MM.1S (cell line): ENCODE results near the gene TM9SF4.
"Not testable (repeated sequence)": the region's sequence is repeated elsewhere in the genome, so short reads cannot be mapped to it uniquely, and the experiment has no call there.

Experiments
- DNase-seq: peaks from one replicate; pipeline ENCODE4 v3.0.0-alpha.2; 2015
- H2AFZ ChIP-seq: fragments of 300-600 bp; sonication (generic); 2 replicates; pipeline ENCODE4 v1.6.0; 2016; ENCODE audit warnings: antibody characterized with exemption, low read length
- H3F3A ChIP-seq: fragments of 300-600 bp; sonication (generic); 2 replicates; pipeline ENCODE4 v1.6.1; 2016; ENCODE audit warnings: mild to moderate bottlenecking, antibody characterized with exemption, low read length, moderate library complexity, mixed read lengths; ENCODE audit not compliant: insufficient read depth
- H3K27ac ChIP-seq: fragments of 300-600 bp; sonication (generic); 2 replicates; pipeline ENCODE4 v1.5.1; 2016; ENCODE audit warnings: mild to moderate bottlenecking, low read length
- H3K27me3 ChIP-seq: fragments of 300-600 bp; sonication (generic); replicated peaks from 2 replicates; pipeline ENCODE4 v1.6.0; 2016; ENCODE audit warnings: low read length; ENCODE audit not compliant: insufficient read depth
- H3K36me3 ChIP-seq: fragments of 300-600 bp; sonication (generic); replicated peaks from 2 replicates; pipeline ENCODE4 v1.6.1; 2016; ENCODE audit warnings: mild to moderate bottlenecking, low read length, mixed read lengths; ENCODE audit not compliant: insufficient read depth
- H3K4me1 ChIP-seq: fragments of 300-600 bp; sonication (generic); 2 replicates; pipeline ENCODE4 v1.6.1; 2016; ENCODE audit warnings: low read length, mixed read lengths
- H3K4me2 ChIP-seq: fragments of 300-600 bp; sonication (generic); 2 replicates; pipeline ENCODE4 v1.6.0; 2016; ENCODE audit warnings: low read depth, low read length
- H3K4me3 ChIP-seq: fragments of 300-600 bp; sonication (generic); 2 replicates; pipeline ENCODE4 v1.5.1; 2016; ENCODE audit warnings: low read length, mixed read lengths
- H3K79me2 ChIP-seq: fragments of 300-600 bp; sonication (generic); 2 replicates; pipeline ENCODE4 v1.6.1; 2016; ENCODE audit warnings: mixed run types, low read length, mixed read lengths
- H3K9ac ChIP-seq: fragments of 300-600 bp; sonication (generic); 2 replicates; pipeline ENCODE4 v1.6.1; 2016; ENCODE audit warnings: low read length, mixed read lengths
- H3K9me2 ChIP-seq: fragments of 300-600 bp; sonication (generic); replicated peaks from 2 replicates; pipeline ENCODE4 v1.6.1; 2016; ENCODE audit warnings: mild to moderate bottlenecking, low read length, mixed read lengths; ENCODE audit not compliant: insufficient read depth
- H3K9me3 ChIP-seq: fragments of 300-600 bp; sonication (generic); replicated peaks from 2 replicates; pipeline ENCODE4 v1.6.1; 2016; ENCODE audit warnings: mild to moderate bottlenecking, low read length, mixed read lengths; ENCODE audit not compliant: insufficient read depth
- H4K20me1 ChIP-seq: fragments of 300-600 bp; sonication (generic); 2 replicates; pipeline ENCODE4 v1.6.1; 2016; ENCODE audit warnings: mild to moderate bottlenecking, low read length, moderate library complexity, mixed read lengths; ENCODE audit not compliant: insufficient read depth
- CTCF ChIP-seq: fragments of 300-600 bp; sonication (generic); IDR thresholded peaks from 2 replicates; pipeline ENCODE4 v1.5.1; 2016; ENCODE audit warnings: antibody characterized with exemption, low read length, mixed read lengths
- EZH2 ChIP-seq: fragments of 300-600 bp; sonication (generic); optimal IDR thresholded peaks from 2 replicates; pipeline ENCODE3; 2017; ENCODE audit warnings: low read depth, mild to moderate bottlenecking, antibody characterized with exemption, low read length, mixed read lengths
- EZH2phosphoT487 ChIP-seq: fragments of 300-600 bp; sonication (generic); IDR thresholded peaks from 2 replicates; pipeline ENCODE4 v1.6.1; 2018; ENCODE audit warnings: antibody characterized with exemption, low read length

Gene TM9SF4

GRCh38 chr20:32119734-32120133 lies 10.2 kb downstream of the TM9SF4 start:
- H3K79me2 ChIP-seq: peaks cover 67% of the 10 kb centered on the region

GRCh38 chr20:32121908-32122307 lies 12.4 kb downstream of the TM9SF4 start:
- H3K36me3 ChIP-seq, DNase-seq, H3K4me3 ChIP-seq, H3K9ac ChIP-seq, H3K27ac ChIP-seq, H3K4me2 ChIP-seq, H4K20me1 ChIP-seq, H2AFZ ChIP-seq, H3K27me3 ChIP-seq, H3K9me3 ChIP-seq, H3K9me2 ChIP-seq, H3K4me1 ChIP-seq, H3F3A ChIP-seq: not testable (repeated sequence)
- H3K79me2 ChIP-seq: peaks cover 66% of the 10 kb centered on the region

More at GRCh38 chr20:32119734-32120133, 10.2 kb downstream of the TM9SF4 start:
- Histone ChIP-seq H3K9me3 (no peaks in the 10 kb centered on the region), H3K4me1 (no peaks in the 10 kb centered on the region), H3K9me2 (no peaks in the 10 kb centered on the region), H3F3A (no peaks in the 10 kb centered on the region), H3K4me3 (no peak overlapping the region), H3K27ac (no peak overlapping the region), H4K20me1 (peaks cover 4% of the 10 kb centered on the region; the same call in 1 of the 2 replicates), H3K9ac (no peak overlapping the region), H3K4me2 (no peak overlapping the region), H3K27me3 (no peaks in the 10 kb centered on the region), H2AFZ (no peak overlapping the region), H3K36me3 (no peaks in the 10 kb centered on the region)
- DNase-seq: no peak
- TF ChIP-seq CTCF: no peak
- TF ChIP-seq EZH2phosphoT487: no peak
- TF ChIP-seq EZH2: no peak

GRCh38 chr20:32123088-32123487 lies 13.6 kb downstream of the TM9SF4 start:
- Histone ChIP-seq H2AFZ (no peak overlapping the region), H3K79me2 (peaks cover 66% of the 10 kb centered on the region), H3F3A (no peaks in the 10 kb centered on the region), H3K27me3 (no peaks in the 10 kb centered on the region), H4K20me1 (no peaks in the 10 kb centered on the region; the same call in 1 of the 2 replicates), H3K27ac (no peak overlapping the region), H3K9ac (no peak overlapping the region), H3K9me3 (no peaks in the 10 kb centered on the region), H3K4me1 (no peaks in the 10 kb centered on the region), H3K9me2 (no peaks in the 10 kb centered on the region), H3K4me2 (no peak overlapping the region), H3K36me3 (no peaks in the 10 kb centered on the region), H3K4me3 (no peak overlapping the region)
- TF ChIP-seq EZH2phosphoT487 (no peak), EZH2 (no peak), CTCF (no peak)
- no peak for DNase-seq

- Histone ChIP-seq H3K79me2 (peaks cover 64% of the 10 kb centered on the region), H3K4me1 (no peaks in the 10 kb centered on the region), H3K27ac (no peak overlapping the region), H3K9me2 (no peaks in the 10 kb centered on the region), H3K4me2 (no peak overlapping the region), H3K36me3 (no peaks in the 10 kb centered on the region), H2AFZ (no peak overlapping the region), H3K9ac (no peak overlapping the region), H3K9me3 (no peaks in the 10 kb centered on the region), H3K4me3 (no peak overlapping the region), H3K27me3 (no peaks in the 10 kb centered on the region), H3F3A (no peaks in the 10 kb centered on the region), H4K20me1 (no peaks in the 10 kb centered on the region; the same call in 1 of the 2 replicates)
- no peak for DNase-seq
- TF ChIP-seq EZH2phosphoT487 (no peak), CTCF (no peak), EZH2 (no peak)
Observed at GRCh38 chr20:32124916-32125454, 15.5 kb downstream of the TM9SF4 start.
